Stimulated activated CD4-positive, alpha-beta T cell treated with anti-CD3 and anti-CD28 coated beads, TNF-alpha, amount 100 ng/mL, for 4 hours (primary cell): ENCODE results near the gene UPK2.

Source experiments
- DNase-seq, 3 experiments: peaks; one replicate each; pipeline ENCODE4 v3.0.0-alpha.2; 2020; ENCODE audit warnings: low read depth in 3 of 3

Gene UPK2

DNA sequence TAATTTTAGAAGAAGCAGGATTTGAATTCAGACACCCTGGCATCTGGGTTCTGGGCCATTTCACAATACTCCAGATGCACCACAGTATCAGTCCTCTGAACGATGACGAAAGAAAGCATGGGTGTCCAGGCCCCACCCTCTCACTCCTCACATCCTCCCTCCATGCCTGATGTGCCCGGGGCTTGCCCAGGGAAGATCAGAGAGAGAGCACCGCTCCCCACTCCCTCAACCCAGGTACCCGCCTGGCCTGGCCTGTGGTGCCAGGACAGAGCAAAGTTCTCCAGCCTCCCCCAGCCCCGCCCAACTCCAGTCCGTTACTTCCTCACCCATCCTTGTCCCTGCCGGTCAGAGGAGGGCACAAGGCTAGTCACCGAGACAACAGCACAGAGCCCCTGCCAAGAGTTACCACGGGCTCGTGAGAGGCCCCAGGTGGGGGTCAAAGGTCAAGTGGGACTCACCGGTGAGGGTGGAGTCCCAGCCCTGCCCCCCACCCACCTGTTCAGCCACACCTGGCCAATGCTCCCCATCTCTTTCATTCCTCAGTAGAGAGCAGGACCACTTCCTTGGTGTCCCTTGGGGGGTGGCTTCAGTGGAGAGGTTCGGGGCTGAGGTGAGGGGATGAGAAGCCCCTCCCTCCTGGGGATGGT lies 38.5 kb upstream of the UPK2 start:
- no peak for DNase-seq

DNA sequence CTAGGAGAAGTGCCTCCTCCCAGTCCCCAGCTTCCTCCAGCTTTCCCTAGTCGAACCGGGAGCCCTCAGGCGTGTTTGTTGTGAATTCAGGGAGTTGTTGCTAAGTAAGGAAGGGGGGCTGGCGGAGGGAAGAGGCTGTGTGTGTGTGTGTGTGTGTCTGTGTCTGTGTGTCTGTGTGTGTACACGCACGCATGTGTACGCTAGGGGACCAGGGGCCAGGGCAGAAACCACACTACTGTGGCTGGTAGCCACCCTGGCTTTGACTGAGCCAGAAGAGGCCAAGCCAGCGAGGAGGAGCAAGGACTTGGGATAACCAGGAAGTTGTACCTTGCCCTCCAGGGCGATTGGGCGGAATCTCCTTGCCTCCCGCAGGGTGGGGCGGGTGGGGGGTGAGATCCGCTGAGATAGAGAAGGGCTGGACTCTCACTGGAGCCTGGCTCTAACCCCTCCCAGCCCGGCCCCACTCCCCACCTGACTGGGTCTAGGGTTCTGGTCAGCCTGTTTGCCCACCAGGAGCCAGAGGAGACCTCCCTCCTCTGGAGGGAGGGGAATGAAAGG lies 37.9 kb upstream of the UPK2 start:
- no peak for DNase-seq

DNA sequence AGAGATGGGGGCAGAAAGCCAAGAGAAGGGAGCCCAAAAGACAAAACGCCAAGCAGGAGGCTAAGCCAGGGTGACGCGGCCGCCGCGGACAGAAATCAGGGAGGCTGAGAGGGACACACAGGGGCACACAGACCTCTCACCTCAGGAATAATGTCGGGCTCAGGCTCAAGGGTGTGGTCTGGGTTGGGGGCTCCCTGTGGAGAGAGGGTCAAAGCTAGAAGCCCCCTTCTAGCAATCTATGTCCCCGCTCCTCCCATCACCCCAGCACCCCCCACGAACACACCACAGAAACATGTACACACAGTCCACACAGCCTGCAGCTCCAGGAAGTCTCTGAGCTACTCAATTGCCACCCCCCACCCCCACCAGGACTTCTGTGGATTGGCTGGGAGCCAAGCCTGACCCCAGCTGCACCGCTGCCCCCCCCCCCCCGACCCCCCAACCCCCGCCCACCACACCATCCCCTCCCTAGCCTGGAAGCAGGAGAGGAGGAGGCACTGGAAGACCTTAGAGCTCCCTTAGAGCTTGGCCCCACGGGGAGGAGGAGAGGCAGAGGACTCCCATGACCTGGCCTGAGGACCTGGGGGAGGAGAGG lies 37.3 kb upstream of the UPK2 start:
- DNase-seq = no peak

GRCh38 chr11:118921121-118921928 lies 34.8 kb upstream of the UPK2 start:
- DNase-seq = no peak

GRCh38 chr11:118921929-118922744 lies 34.0 kb upstream of the UPK2 start:
- DNase-seq = no peak

GRCh38 chr11:118922745-118923627 lies 33.1 kb upstream of the UPK2 start:
- no peak for DNase-seq

DNA sequence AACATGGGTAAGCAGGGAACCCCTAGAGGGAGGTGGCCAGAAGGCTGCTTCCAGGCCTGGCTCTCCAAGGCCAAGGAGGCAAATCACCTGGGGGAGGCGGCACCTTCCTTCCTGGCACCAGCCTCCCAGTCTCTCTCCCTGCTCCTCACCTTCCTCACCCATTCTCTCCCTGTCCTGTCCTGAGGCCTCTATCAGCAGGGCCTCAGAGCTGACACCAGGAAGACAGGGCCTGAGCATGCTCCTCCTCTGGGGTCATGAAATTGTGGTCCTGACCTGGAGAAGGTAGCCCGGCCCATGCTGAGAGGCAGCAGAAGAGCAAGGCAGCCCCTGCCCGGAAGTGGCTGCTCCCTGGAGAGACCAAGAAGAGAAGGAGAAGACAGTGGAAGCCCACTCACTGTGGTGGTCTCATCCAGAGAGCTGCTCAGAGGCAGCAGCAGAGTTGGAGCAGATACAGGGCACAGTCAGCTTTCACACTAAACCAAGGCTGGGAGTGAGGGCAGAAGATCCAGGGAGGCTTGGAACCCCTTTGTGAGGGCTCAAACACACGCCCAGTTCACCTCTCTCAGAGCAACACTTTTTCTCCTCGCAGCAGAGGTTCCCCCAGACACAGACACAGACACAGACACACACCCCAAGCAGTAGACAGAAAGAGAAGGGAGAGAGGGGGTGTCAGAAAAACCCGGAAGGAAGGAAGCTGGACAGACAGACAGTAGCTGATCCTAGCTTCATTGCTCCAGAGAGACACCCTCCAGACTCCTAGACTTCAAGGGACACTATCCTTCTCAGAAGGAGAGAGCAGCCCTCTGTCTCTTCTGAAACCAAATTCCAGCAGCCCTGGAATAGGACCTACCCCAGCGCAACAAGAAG lies 32.1 kb upstream of the UPK2 start:
- DNase-seq = no peak

- DNase-seq = no peak
Measured at GRCh38 chr11:118924591-118925585, 31.2 kb upstream of the UPK2 start.

- DNase-seq = no peak
Measured at GRCh38 chr11:118927554-118928100, 28.5 kb upstream of the UPK2 start.

DNA sequence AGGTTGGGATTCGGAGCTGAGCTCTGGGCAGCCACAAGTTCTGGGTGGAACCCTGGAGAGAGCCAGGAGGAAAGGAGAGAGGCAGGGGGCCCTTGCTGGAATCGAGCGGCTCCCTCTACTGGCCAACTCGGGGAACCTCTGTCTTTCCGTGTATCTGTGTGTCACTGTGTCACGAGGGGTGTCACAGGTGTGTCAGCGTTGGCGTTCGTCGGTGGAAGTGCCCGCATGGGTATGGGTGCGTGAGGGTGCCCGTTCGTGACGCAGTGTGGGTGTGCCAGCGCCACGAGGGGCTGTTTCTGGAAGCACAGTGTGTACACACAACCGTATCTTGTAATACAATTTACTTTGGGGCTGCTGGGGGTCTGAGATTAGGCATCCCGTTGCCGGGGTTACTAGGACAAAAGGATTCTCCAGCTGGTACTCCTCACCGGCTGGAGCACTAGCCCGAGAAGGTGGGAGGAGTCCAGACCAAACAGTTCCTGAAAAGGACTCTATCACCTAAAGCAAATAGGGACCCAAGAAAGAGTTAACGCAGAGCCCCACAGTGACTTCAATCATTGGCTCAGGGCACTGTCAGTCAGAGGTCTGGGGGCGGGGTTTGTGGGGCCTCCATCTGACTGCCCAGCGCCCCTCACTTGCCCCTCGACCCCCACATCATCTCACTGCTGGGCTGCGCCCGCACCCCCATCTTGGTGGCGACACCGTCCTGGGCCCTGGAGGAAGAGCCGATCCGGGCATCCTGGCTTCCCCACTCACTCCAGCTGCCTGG lies 27.8 kb upstream of the UPK2 start:
- DNase-seq = peak; percentile 86 to 91 (median 90)

GRCh38 chr11:118928870-118929500 lies 27.1 kb upstream of the UPK2 start:
- no peak for DNase-seq

- DNase-seq = peak in 2 of 3 experiments; percentile 47 to 55
Measured at GRCh38 chr11:118929501-118930093, 26.5 kb upstream of the UPK2 start.

DNA sequence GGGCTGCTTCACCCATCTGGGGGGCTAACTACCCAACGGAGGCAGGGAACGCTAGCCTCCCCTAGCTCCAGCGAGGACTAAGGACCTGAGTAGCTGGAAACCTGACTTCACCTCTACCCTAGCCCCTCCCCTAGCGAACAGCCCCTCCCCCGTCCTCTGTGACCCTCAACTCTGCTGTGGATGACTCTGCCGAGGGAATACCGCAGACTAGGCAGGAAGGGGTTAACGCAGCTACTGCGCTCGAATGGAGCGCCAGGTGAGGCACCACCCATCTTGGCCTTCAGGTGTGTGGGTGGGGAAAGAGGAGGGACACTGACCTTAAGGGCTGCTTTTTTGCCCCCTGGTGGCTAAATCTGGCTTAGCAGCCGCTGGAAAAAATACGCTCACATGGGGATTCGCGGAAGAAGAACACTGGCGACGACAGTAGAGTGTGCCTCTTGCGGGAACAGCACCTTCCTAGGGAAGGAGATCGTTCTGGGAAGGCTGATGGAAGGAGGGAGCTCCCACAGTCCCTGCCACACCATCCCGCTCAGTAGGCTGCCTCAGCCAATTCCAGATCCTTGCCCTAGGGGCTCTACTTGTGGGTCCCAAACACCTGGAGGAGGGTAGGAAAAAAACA lies 25.9 kb upstream of the UPK2 start:
- peak; percentile 73 to 78 (median 77) for DNase-seq

DNA sequence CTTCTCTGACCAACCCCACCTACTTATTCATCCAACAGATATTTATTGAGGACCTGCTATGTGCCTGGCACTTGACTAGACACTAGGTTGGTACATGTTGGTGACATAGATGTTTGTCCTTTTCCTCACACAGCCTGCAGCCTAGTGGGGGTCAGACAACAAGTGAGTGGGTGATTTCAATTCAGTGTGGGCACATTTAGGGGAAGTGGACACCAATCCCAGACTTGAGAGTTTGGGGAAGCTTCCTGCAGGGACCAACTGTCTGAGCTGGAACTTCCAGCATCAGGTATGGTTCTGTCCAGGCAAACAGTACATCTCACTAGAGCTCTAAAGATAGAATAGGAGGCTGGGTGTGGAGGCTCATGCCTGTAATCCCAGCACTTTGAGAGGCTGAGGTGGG lies 24.5 kb upstream of the UPK2 start:
- no peak for DNase-seq

DNA sequence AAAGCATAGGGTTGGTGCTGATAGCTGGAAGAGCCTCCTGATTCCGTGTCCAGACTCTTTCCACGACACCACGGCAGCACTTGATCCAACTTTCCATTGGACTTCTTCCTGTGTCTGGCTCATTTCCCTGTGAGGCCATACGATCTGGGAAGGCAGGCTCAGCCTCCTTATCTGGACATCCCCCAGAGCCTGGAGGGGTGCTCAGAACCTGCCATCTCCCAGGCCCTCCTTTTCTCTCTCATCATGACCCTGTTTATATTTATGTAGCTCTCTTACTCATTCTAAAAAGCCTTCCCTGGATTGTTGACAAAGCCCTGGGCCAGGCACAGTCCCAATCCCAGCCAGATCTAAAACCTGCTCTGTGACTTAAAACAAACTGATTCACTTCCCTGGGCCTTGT lies 22.6 kb upstream of the UPK2 start:
- DNase-seq = no peak

DNA sequence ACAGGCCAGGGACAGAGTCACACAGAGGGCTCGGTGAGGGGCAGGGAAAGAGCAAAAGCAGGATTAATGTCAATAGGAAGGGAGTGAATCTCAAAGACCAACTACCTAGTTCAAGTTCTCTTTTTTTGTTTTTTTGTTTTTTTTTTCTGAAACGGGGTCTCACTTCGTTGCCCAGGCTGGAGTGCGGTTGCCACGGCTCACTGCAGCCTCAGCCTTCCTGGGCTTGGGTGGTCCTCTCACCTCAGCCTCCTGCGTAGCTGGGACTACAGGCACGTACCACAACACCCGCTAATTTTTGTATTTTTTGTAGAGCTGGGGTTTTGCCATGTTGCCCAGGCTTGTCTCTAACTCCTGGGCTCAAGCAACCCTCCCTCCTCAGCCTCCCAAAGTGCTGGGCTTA lies 20.7 kb upstream of the UPK2 start:
- DNase-seq = no peak
